SKM-1 treated with dmso at 0.1 percent for 144 hours (cell line): ENCODE results near the gene STRN.
"Not testable (repeated sequence)": the region's sequence is repeated elsewhere in the genome, so short reads cannot be mapped to it uniquely, and the experiment has no call there.

Source experiments
- DNase-seq: peaks from one replicate; lab custom pipeline; 2025; ENCODE audit not compliant: unreplicated experiment; lab: John Stamatoyannopoulos, UW

STRN gene

DNA sequence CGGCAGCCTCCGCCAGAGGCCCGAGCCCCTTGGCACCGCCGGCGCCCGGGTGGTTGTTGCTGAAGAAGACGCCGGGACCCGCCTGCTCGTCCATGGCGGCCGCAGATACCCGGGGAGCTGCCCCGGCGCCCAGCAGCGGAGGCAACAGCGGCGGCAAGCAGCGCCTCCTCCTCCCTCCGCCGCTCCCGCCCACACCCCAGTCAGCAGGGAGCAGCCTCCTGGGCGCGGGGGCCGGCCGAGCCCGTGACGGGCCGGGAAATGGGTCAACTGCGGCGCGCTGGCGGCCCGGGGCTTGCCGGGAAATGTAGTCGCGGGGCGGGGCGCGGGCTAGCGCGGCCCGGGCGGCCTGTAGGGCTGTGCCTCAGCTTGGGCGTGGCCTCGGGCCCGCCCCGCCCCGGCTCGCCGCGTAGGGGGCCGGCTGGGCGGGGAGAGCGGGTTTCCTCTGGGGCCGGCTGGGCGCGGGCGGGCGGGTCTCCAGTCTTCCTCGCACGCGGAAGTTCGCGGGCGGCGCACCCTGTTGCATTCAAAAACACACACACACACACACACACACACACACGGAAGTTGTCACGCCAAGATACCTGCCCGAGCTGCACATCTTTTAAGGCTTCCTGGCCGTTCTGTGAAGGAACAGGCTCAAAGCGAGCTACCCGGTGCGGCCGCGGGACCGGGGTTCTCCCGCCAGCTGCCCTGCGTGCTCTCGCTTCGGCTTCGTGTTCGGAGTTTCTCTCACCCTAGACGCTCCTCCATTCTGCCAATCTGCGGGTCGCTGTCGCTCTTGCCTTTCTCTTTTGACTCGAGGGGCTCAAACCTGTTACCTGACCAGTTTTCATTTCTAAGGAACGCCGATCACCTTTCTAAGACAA is at the start of gene STRN:
STRN (minus strand) TSS at position 167 of the 866 bp plus-strand sequence; CDS start at position 94, 73 bp downstream.
- peak; percentile 91 for DNase-seq

- no peak for DNase-seq
Measured at GRCh38 chr2:37013315-37013641, 46.9 kb upstream of the STRN start.

- DNase-seq = no peak
Measured at GRCh38 chr2:37011130-37011529, 44.8 kb upstream of the STRN start.

DNA sequence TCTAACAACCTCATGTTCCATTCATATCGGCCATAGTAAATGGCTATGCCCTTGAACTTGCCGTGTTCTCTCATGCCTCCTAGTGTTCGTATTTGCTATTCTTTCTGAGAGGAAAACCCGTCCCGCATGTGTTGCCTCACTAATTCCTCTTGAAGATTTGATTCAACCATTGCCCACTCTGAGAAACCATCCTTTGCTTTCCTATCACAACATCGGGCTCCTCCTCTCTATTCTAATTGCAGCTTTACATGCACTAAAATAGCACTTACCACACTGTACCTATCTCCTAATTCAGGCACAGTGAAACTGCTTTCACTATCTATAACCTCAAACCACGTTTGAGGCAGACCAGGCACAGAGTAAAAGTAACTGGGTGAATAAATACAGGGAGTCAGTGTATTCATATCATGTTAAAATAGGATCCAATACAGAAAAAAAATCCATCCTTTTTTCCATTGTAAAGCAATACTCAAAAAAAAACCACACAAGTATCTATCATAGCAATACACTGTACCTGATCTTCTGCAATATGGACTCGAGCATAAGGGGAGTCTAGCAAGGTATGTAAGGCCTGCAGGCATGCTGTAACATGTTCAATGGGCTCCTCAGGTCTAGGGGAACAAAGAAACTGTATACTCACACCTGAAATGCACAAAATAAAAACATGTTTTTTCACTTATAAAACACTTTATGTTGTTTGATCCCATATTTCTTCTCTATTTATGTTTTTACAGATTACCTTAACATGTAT is 39.0 kb upstream of the STRN start:
- DNase-seq = no peak

- DNase-seq = no peak
Measured at GRCh38 chr2:37000988-37001556, 34.7 kb upstream of the STRN start.

GRCh38 chr2:37000318-37000717 is 34.0 kb upstream of the STRN start:
- DNase-seq = no peak

- DNase-seq = not testable (repeated sequence)
Measured at GRCh38 chr2:36999416-36999815, 33.1 kb upstream of the STRN start.

DNA sequence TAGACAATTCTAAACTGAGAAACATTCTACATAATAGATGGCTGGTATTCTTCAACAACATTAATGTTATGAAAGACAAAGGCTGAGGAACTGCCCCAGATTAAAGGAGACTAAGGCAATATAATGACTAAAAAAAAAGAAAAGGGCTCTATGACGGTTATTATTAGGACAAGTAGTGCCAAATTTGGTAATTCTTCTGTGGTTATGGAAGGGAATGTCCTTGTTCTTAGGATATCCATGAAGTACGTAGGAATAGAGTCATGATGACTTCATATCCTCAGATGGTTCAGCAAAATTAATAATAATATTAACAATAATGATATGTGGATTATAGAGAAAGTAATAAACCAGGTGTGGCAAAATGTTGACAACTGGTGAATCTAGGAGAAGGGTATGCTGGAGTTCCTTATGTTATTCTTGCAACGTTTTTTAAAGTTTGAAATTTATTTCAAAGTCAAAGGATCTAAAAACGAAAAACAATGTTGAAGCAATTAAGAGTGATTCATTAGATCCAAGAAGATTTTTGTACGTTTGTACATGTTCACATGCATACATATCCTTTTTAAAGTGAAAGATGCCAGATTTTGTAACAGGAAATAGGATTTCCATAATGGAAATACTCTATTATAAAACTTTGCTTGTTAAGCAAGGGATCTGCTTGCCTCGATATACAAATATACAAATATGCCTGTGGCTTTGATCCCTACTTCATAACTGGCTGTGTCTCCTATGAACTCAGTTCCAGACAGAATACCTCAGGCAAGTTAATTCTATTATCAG is 27.7 kb upstream of the STRN start:
- no peak for DNase-seq

DNA sequence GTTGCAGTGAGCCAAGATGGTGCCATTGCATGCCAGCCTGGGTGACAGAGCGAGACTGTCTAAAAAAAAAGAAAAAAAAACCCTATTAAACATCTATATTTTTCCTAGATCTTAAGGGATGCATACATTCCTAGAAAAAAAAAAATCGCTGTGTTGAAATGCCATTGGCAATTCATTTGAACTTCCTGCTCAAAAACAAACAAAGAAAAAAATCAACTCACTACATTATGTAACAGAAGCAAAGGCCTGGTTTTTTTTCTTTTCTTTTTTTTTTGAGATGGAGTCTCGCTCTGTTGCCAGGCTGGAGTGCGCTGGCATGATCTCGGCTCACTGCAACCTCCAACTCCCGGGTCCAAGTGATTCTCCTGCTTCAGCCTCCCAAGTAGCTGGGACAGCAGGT is 21.7 kb upstream of the STRN start:
- no peak for DNase-seq

- DNase-seq = no peak
Measured at GRCh38 chr2:36982467-36982866, 16.1 kb upstream of the STRN start.

GRCh38 chr2:36981911-36982310 is 15.6 kb upstream of the STRN start:
- no peak for DNase-seq

DNA sequence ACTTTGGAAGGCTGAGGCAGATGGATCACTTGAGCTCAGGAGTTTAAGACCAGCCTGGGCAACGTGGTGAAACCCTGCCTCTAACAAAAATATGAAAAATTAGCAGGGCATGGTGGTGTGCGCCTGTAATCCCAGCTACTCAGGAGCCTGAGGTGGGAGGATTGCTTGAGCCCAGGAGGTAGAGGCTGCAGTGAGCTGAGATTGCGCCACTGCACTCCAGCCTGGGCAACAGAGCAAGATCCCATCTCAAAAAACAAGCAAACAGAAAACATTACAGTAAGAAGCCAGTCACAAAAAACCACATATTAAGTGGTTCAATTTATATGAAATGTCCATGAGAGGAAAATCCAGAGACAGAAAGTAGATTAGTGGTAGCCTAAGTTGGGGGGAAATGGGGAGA is 12.7 kb upstream of the STRN start:
- DNase-seq = not testable (repeated sequence)

GRCh38 chr2:36976065-36976464 is 9.7 kb upstream of the STRN start:
- no peak for DNase-seq

GRCh38 chr2:36975306-36975705 is 9.0 kb upstream of the STRN start:
- no peak for DNase-seq

DNA sequence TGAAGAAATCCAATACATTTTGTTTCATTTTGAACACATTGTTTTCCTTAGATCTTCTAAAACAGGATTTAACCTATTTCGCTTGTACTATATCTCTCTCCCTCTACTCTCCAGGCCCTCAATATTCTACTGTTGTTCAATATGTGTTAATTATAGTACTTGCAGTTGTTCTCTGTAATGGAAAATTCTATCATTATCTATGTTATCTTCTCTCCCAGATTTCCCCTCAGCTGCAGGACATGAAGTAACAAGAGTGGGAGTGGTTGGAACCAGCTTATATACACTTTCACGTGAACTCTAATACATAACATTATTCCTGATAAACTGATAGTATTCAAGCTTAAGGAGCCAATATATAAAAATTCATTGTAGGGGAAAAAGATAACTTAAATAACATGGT is 7.0 kb upstream of the STRN start:
- DNase-seq = no peak

DNA sequence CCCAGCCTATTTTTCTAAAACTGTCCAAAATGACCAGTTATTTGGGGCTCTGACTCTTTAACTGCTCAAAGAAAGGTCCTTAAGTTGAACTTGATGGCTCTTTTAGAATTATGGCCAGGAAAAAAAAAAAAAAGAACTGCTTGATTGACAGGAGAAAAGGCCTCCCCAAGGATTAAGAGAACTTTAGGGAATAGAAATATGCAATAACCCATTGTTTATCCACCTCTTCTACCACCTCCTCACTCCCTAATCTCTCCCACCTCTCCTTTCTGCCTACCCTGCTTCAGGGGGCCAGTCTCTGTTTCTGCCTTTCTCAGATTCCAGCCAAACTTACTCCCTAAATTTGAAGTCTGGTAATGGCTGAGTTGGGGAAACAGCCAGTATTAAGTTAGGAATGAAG is 5.7 kb upstream of the STRN start:
- no peak for DNase-seq

DNA sequence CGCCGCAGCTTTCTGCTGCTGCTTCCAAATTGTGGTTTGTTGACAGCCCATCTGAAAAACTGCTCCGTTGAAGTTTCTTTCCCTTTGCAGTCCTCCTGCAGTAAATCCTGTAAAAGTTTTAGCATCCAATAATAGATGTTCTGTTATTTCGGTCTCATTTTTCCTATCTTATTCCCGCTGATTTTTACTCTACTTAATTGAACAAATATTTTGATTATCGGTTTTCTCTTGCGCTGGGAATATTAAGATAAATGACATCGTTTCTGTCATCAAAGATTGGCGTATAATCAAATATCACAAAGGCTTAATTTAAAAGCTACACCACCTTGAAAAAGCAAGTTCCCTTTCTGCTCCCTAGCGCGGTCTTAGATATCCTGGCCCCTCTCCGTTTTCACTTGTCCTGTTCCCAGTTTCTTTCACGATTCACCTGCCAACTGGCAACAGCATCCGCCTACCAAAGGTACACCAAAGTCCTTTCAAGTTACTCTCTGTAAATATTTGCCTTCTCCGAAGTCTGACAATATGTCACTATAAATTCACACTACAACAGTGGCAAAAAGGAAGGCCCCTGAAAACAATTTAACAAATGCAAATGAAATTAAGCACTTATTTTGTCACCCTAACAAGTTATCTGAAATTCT is 1.0 kb upstream of the STRN start:
- no peak for DNase-seq

GRCh38 chr2:36965751-36966369 is 476 bp downstream of the STRN start:
- DNase-seq = no peak

- DNase-seq = no peak
Measured at GRCh38 chr2:36965206-36965605, 1.1 kb downstream of the STRN start.

DNA sequence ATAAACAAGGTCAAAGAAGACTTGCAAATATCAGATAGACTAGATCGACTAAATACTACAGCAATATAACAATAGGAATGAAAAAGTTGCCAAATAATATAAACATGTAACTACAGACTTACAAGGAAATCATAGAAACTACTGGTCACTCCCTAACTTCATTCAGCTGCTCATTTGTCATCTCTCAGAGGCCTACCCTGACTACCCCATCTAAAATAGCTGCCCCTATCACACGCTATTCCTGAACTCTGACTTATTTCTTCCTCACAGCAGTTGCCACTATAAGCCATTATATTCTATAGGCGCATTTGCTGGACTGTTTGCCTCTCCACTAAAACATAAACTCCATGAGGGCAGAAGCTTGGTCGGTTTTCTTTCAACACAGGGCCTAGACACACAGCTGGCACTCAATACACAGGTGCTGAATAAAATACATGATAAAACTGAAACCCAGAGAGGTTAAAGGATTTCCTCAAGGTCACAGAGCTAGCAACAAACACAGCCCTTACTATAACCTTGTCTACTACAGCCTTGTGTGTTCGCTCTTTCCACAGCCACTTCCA is 1.8 kb downstream of the STRN start:
- DNase-seq = no peak
